ENCODE measurements around the gene CDKL1.

Gene CDKL1

DNA sequence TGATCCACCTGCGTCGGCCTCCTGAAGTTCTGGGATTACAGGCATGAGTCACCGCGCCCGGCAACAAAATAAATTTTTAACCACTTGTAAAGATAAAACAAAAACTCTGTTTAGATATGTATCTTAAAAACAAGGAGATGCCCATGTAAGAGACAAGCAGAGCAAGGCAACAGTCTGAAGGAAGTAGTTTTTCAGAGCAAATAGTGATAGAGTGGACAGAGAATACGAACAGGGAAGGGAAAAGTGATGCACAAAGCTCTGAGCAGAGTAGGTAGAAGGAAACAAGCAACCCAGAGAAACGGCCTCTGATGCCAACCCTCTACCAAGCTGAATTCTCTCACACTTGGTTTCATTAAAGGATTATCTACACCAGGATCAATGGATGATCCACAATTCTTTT, 24.8 kb upstream of the CDKL1 start:
- TF ChIP-seq, protein P1, sequence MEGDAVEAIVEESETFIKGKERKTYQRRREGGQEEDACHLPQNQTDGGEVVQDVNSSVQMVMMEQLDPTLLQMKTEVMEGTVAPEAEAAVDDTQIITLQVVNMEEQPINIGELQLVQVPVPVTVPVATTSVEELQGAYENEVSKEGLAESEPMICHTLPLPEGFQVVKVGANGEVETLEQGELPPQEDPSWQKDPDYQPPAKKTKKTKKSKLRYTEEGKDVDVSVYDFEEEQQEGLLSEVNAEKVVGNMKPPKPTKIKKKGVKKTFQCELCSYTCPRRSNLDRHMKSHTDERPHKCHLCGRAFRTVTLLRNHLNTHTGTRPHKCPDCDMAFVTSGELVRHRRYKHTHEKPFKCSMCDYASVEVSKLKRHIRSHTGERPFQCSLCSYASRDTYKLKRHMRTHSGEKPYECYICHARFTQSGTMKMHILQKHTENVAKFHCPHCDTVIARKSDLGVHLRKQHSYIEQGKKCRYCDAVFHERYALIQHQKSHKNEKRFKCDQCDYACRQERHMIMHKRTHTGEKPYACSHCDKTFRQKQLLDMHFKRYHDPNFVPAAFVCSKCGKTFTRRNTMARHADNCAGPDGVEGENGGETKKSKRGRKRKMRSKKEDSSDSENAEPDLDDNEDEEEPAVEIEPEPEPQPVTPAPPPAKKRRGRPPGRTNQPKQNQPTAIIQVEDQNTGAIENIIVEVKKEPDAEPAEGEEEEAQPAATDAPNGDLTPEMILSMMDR (IDR thresholded peaks at IDR 0.05; ENCODE audit: insufficient read depth, low read length, missing control alignments), result no peak
- CTCF ChIA-PET, result interaction anchor here (1.3 kb wide), 1 partner anchor 101 kb away, joined by 5 read pairs; no protein-coding TSS in a partner anchor
- POLR2A ChIA-PET, result no interaction called here

DNA sequence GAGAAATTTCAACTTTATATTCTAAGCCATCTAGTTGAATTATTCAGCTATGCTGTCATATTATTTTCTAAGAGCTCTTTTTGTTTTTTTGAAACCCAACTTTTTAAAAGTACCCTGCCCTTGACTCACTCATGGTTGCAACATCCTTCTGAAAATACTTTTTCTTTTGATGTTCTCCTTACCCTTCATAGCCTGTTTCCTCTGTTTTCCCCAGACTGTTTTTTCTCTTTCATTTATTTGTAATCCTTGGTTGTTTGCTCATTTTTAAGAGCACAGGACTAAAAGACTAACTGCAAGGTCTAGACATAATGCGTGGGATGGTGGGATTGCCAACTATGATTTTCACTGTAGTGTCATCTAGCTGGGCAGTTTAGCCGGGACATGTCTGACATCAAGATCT, 21.2 kb upstream of the CDKL1 start:
- TF ChIP-seq, protein P1 (IDR thresholded peaks at IDR 0.05; ENCODE audit: insufficient read depth, low read length, missing control alignments), result no peak
- POLR2A ChIA-PET, result interaction anchor here (0.6 kb wide), 1 partner anchor 23 kb away, joined by 3 read pairs; no protein-coding TSS in a partner anchor
- no peak for DNase-seq (ENCODE audit: low read depth, low spot score)
- H3K4me3 ChIP-seq (ENCODE audit: low read depth, low read length), result no peak overlapping the region
- CTCF ChIA-PET, result interaction anchor here (0.6 to 2.5 kb wide), 5 partner anchors 8 to 132 kb away, joined by 3 to 6 read pairs (median 4); partner anchors contain the start of gene MAP4K5

More for the DNA sequence above, 24.8 kb upstream of the CDKL1 start:
- DNase-seq (ENCODE audit: low read depth, low spot score), result no peak
- no peak overlapping the region for H3K4me3 ChIP-seq (ENCODE audit: low read depth, low read length)

DNA sequence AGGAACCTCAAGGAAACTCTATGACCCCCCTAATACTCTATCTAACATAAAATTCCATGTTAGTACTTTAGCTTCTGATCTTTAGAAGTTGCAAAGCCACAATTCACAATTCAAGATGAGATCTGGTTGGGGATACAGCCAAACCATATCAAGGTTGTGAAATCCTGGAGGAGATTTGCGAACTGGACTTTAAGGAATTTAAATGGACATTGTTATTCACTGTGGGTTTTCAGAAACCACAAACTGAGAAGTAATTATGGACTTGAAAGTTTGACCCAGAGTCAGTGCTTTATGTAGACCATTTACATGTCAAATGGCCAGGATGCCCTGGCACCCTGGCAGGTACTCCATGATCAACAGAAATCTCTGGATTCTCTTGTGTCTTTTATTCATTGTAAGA, 14.2 kb upstream of the CDKL1 start:
- no peak overlapping the region for H3K4me3 ChIP-seq (ENCODE audit: low read depth, low read length)
- TF ChIP-seq, protein P1 (IDR thresholded peaks at IDR 0.05; ENCODE audit: insufficient read depth, low read length, missing control alignments), result no peak
- DNase-seq (ENCODE audit: low read depth, low spot score), result peak; percentile 50
- ChIA-PET CTCF (interaction anchor here (1.3 to 1.8 kb wide), 3 partner anchors 11 to 89 kb away, joined by 4 to 5 read pairs (median 4); no protein-coding TSS in a partner anchor), POLR2A (interaction anchor here (0.6 kb wide), 1 partner anchor 19 kb away, joined by 3 read pairs; no protein-coding TSS in a partner anchor)

DNA sequence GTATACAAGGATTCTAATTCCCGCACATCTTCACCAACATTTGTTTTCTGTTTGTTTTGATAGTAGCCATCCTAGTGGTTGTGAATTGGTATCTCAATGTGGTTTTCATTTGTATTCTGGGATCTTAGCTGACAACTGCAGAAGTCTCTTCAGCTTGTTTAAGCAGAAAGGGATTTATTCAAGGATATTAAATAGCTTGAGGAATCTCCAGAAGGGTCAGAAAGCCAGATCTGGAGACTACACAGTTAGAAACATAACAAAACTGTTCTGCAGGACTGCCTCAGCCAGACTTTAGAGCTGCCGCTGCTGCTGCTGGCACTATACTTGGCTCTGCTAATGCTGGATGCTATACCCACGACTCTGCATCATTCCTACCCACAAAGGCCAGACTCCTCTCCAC, 13.4 kb upstream of the CDKL1 start:
- TF ChIP-seq, protein P1 (IDR thresholded peaks at IDR 0.05; ENCODE audit: insufficient read depth, low read length, missing control alignments), result no peak
- POLR2A ChIA-PET, result no interaction called here
- CTCF ChIA-PET, result interaction anchor here (1.5 kb wide), 1 partner anchor 10 kb away, joined by 5 read pairs; no protein-coding TSS in a partner anchor
- DNase-seq (ENCODE audit: low read depth, low spot score), result no peak
- no peak overlapping the region for H3K4me3 ChIP-seq (ENCODE audit: low read depth, low read length)

DNA sequence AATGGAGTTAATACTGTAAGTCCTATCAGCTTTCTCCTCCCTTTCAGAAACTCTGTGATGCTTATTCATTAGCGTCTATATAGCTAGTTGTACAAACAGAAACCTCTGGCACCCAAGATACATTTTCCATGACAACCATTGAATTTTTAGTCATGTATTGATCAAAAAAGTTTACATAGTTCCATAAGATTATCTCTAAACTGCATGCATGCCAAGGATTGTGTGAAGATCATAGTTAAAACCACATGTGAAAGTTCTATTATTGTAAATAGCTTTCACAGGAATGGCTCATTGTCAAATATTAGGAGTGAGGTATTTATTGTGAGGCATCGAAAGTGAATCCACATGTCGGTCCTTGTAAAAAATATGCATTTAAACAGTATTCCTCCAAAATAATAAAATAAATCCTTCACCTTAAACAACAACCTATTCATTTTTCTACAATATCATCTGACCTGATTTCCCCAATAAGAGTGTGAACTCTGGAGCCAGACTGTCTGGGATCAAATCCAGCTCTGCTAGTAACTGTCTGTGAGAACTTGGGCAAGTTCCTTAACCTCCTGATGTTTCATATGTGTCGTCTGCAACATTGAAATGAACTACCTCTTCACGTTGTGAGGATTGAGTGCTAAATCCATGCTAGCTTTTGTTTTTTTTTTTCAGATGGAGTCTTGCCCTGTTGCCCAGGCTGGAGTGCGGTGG, 10.6 kb upstream of the CDKL1 start:
- CTCF ChIA-PET, result interaction anchor here (0.9 to 1.0 kb wide), 2 partner anchors 11 to 86 kb away, joined by 3 to 4 read pairs; partner anchors contain the start of gene CDKL1

DNA sequence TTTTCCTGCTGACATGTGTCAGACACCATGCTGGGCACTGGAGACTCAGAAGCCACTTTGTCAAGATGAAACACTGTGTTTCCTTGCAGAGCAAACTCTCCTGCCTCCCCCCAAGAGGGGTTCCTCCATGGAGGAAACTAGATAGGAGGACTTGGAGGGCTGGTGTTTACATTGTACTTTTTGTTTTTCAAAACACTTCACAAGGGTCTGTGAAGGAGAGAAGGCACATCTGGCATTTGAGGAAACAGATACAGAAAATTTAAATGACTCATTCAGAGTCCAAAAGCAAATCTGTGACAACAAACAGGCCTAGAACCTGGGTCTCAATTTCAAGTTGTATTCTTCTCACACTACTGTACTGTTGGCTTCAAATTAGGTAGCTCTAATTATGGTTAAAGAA, 6.7 kb upstream of the CDKL1 start:
- H3K4me3 ChIP-seq (ENCODE audit: low read depth, low read length), result no peak overlapping the region
- CTCF ChIA-PET, result interaction anchor here (0.6 to 1.0 kb wide), 3 partner anchors 30 to 83 kb away, joined by 3 read pairs; no protein-coding TSS in a partner anchor
- DNase-seq (ENCODE audit: low read depth, low spot score), result no peak
- POLR2A ChIA-PET, result no interaction called here
- TF ChIP-seq, protein P1 (IDR thresholded peaks at IDR 0.05; ENCODE audit: insufficient read depth, low read length, missing control alignments), result no peak

More for the DNA sequence above, 10.6 kb upstream of the CDKL1 start:
- TF ChIP-seq, protein P1 (IDR thresholded peaks at IDR 0.05; ENCODE audit: insufficient read depth, low read length, missing control alignments), result no peak
- POLR2A ChIA-PET, result no interaction called here
- DNase-seq (ENCODE audit: low read depth, low spot score), result no peak
- no peak overlapping the region for H3K4me3 ChIP-seq (ENCODE audit: low read depth, low read length)
